ENCODE results near the gene MS4A3.

DNA sequence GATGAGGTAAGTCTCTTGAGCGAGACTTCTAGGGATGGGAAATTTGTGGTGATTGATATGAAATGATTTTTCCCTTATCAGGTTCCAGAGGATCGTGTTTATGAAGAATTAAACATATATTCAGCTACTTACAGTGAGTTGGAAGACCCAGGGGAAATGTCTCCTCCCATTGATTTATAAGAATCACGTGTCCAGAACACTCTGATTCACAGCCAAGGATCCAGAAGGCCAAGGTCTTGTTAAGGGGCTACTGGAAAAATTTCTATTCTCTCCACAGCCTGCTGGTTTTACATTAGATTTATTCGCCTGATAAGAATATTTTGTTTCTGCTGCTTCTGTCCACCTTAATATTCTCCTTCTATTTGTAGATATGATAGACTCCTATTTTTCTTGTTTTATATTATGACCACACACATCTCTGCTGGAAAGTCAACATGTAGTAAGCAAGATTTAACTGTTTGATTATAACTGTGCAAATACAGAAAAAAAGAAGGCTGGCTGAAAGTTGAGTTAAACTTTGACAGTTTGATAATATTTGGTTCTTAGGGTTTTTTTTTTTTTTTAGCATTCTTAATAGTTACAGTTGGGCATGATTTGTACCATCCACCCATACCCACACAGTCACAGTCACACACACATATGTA is 39.1 kb downstream of the MS4A3 start:
- TF ChIP-seq ZNF302 (tag by site-specific recombination; IDR thresholded peaks at IDR 0.05; ENCODE audit: low read depth) (no peak), CTCF (tag by site-specific recombination; IDR thresholded peaks at IDR 0.05) (no peak), ZNF600 (tag by site-specific recombination; IDR thresholded peaks at IDR 0.05) (no peak), MEIS1 (CRISPR knock-in tag; IDR thresholded peaks at IDR 0.05; ENCODE audit: borderline replicate concordance) (no peak)
- TF ChIP-seq, protein P1, sequence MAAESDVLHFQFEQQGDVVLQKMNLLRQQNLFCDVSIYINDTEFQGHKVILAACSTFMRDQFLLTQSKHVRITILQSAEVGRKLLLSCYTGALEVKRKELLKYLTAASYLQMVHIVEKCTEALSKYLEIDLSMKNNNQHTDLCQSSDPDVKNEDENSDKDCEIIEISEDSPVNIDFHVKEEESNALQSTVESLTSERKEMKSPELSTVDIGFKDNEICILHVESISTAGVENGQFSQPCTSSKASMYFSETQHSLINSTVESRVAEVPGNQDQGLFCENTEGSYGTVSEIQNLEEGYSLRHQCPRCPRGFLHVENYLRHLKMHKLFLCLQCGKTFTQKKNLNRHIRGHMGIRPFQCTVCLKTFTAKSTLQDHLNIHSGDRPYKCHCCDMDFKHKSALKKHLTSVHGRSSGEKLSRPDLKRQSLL (tag by site-specific recombination; IDR thresholded peaks at IDR 0.05): no peak
- TF ChIP-seq, protein P2, sequence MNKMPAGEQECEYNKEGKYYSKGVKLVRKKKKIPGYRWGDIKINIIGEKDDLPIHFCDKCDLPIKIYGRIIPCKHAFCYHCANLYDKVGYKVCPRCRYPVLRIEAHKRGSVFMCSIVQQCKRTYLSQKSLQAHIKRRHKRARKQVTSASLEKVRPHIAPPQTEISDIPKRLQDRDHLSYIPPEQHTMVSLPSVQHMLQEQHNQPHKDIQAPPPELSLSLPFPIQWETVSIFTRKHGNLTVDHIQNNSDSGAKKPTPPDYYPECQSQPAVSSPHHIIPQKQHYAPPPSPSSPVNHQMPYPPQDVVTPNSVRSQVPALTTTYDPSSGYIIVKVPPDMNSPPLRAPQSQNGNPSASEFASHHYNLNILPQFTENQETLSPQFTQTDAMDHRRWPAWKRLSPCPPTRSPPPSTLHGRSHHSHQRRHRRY (tag by site-specific recombination; IDR thresholded peaks at IDR 0.05): no peak
